ENCODE measurements around the gene MAP3K4.

Gene MAP3K4

GRCh38 chr6:160951187-160952030, 40.2 kb upstream of the MAP3K4 start:
- no peak overlapping the region for H3K4me3 ChIP-seq (ENCODE audit: low read depth, low read length)
- TF ChIP-seq CTCF (IDR thresholded peaks at IDR 0.05; ENCODE audit: control insufficient read depth, extremely low read depth, insufficient read depth): no peak

GRCh38 chr6:160952633-160953281, 38.8 kb upstream of the MAP3K4 start:
- TF ChIP-seq CTCF (IDR thresholded peaks at IDR 0.05; ENCODE audit: control insufficient read depth, extremely low read depth, insufficient read depth): no peak
- DNase-seq (ENCODE audit: low read depth): no peak
- no peak overlapping the region for H3K4me3 ChIP-seq (ENCODE audit: low read depth, low read length)

More at GRCh38 chr6:160951187-160952030, 40.2 kb upstream of the MAP3K4 start:
- DNase-seq (ENCODE audit: low read depth): no peak

- TF ChIP-seq CTCF (IDR thresholded peaks at IDR 0.05; ENCODE audit: control insufficient read depth, extremely low read depth, insufficient read depth): no peak
- no peak overlapping the region for H3K4me3 ChIP-seq (ENCODE audit: low read depth, low read length)
- DNase-seq (ENCODE audit: low read depth): no peak
These were observed 35.9 kb upstream of the MAP3K4 start for GRCh38 chr6:160955508-160956295.

GRCh38 chr6:160956300-160957035, 35.1 kb upstream of the MAP3K4 start:
- no peak overlapping the region for H3K4me3 ChIP-seq (ENCODE audit: low read depth, low read length)
- no peak for TF ChIP-seq CTCF (IDR thresholded peaks at IDR 0.05; ENCODE audit: control insufficient read depth, extremely low read depth, insufficient read depth)
- DNase-seq (ENCODE audit: low read depth): no peak

GRCh38 chr6:160959726-160960435, 31.7 kb upstream of the MAP3K4 start:
- no peak overlapping the region for H3K4me3 ChIP-seq (ENCODE audit: low read depth, low read length)
- TF ChIP-seq CTCF (IDR thresholded peaks at IDR 0.05; ENCODE audit: control insufficient read depth, extremely low read depth, insufficient read depth): no peak
- no peak for DNase-seq (ENCODE audit: low read depth)

- DNase-seq (ENCODE audit: low read depth): no peak
- TF ChIP-seq CTCF (IDR thresholded peaks at IDR 0.05; ENCODE audit: control insufficient read depth, extremely low read depth, insufficient read depth): no peak
- no peak overlapping the region for H3K4me3 ChIP-seq (ENCODE audit: low read depth, low read length)
These were observed 30.7 kb upstream of the MAP3K4 start for GRCh38 chr6:160960839-160961238.

Measured in LNCaP clone FGC (cell line).